Endothelial cell of umbilical vein (primary cell): Measurements from ENCODE around the gene RAB38. TPM values are rescaled to one million over a fixed set of nuclear protein-coding genes. Genes with fewer than 3 reads are reported as not detected.

Source experiments
- BruUV-seq: library from RNA; stranded (reverse); fragments of 400-500 nt; replicated peaks from 2 replicates; lab custom pipeline; 2021; lab: Mats Ljungman, UMichigan
- CTCF ChIA-PET: fragments of 300-600, 350-600 bp; sonication (Branson Sonifier 250); formaldehyde crosslinking; loops from one replicate; lab custom pipeline; 2021; ENCODE audit warnings: antibody characterized with exemption, inconsistent platforms; lab: Charles Lee
- POLR2A ChIA-PET: fragments of 300-600, 350-600 bp; sonication (Branson Sonifier 250); formaldehyde crosslinking; loops from one replicate; lab custom pipeline; 2021; ENCODE audit warnings: antibody characterized with exemption, inconsistent platforms; lab: Charles Lee
- DNase-seq: peaks from one replicate; pipeline ENCODE4 v3.0.0-alpha.2; 2011; ENCODE audit warnings: low read depth, low spot score
- FAIRE-seq: peaks from 2 replicates; lab custom pipeline; 2011; peaks lifted over from hg19 to GRCh38; lab: Jason Lieb, UNC
- H2AFZ ChIP-seq: 2 replicates; pipeline ENCODE4 v1.6.0; 2012; ENCODE audit warnings: low read depth, low read length, control low read depth, inconsistent platforms
- H3K27ac ChIP-seq: 2 replicates; pipeline ENCODE4 v1.5.1; 2011; ENCODE audit warnings: low read depth, mild to moderate bottlenecking, control low read depth, low read length, moderate library complexity; ENCODE audit not compliant: insufficient read depth
- H3K27me3 ChIP-seq, 2 experiments: 2 replicates each; pipeline versions ENCODE4 v1.6.0 to v1.6.1; 2011; ENCODE audit warnings: low read length in 2 of 2, mixed read lengths in 1 of 2; ENCODE audit not compliant: control insufficient read depth in 2 of 2, insufficient read depth in 2 of 2
- H3K36me3 ChIP-seq, 2 experiments: 2 replicates in 1 of 2; 3 replicates in 1 of 2; pipeline ENCODE4 v1.5.1; 2011; ENCODE audit warnings: low read length in 2 of 2, mild to moderate bottlenecking in 1 of 2, moderate library complexity in 1 of 2; ENCODE audit not compliant: control insufficient read depth in 2 of 2, insufficient read depth in 2 of 2; ENCODE audit errors: extremely low read depth in 1 of 2
- H3K4me1 ChIP-seq: 3 replicates; pipeline ENCODE4 v1.5.1; 2011; ENCODE audit warnings: mild to moderate bottlenecking, low read length; ENCODE audit not compliant: control insufficient read depth, insufficient read depth; ENCODE audit errors: extremely low read depth
- H3K4me2 ChIP-seq: 2 replicates; pipeline ENCODE4 v1.6.1; 2011; ENCODE audit warnings: low read length, control low read depth, mixed read lengths; ENCODE audit not compliant: insufficient read depth
- H3K4me3 ChIP-seq, 3 experiments: fragments of 200-600 bp in 1 of 3; sonication (generic), shearing (Covaris generic) in 1 of 3; replicated peaks in 1 of 3; 2 replicates each; pipeline ENCODE4 v1.5.1; 2011 to 2016; ENCODE audit warnings: control low read depth in 3 of 3, low read length in 3 of 3, mild to moderate bottlenecking in 2 of 3, inconsistent platforms in 1 of 3, low read depth in 1 of 3, moderate library complexity in 1 of 3; ENCODE audit not compliant: insufficient read depth in 1 of 3
- H3K79me2 ChIP-seq: 2 replicates; pipeline ENCODE4 v1.6.0; 2012; ENCODE audit warnings: low read length, inconsistent platforms; ENCODE audit not compliant: control insufficient read depth, insufficient read depth
- H3K9ac ChIP-seq: replicated peaks from 2 replicates; pipeline ENCODE3; 2011; ENCODE audit warnings: low read length, control low read depth; ENCODE audit not compliant: insufficient read depth; ENCODE audit errors: extremely low read depth
- H3K9me1 ChIP-seq: replicated peaks from 3 replicates; pipeline ENCODE4 v1.6.0; 2011; ENCODE audit warnings: mild to moderate bottlenecking, low read length; ENCODE audit not compliant: control insufficient read depth, insufficient read depth; ENCODE audit errors: extremely low read depth
- H3K9me3 ChIP-seq: replicated peaks from 2 replicates; pipeline ENCODE4 v1.5.1; 2012; ENCODE audit warnings: low read length, inconsistent platforms; ENCODE audit not compliant: control insufficient read depth, insufficient read depth
- H4K20me1 ChIP-seq: replicated peaks from 2 replicates; pipeline ENCODE3; 2011; ENCODE audit warnings: mild to moderate bottlenecking, low read length; ENCODE audit not compliant: control insufficient read depth, insufficient read depth; ENCODE audit errors: extremely low read depth
- EZH2 ChIP-seq: IDR thresholded peaks from 2 replicates; pipeline ENCODE4 v1.6.1; 2012; ENCODE audit warnings: borderline replicate concordance, low read depth, mild to moderate bottlenecking, moderate library complexity, low read length, inconsistent platforms; ENCODE audit not compliant: severe bottlenecking
- FOS ChIP-seq: IDR thresholded peaks from 2 replicates; pipeline ENCODE4 v1.6.1; 2011; ENCODE audit warnings: mild to moderate bottlenecking, low read length, moderate library complexity, borderline replicate concordance; ENCODE audit not compliant: insufficient read depth
- GATA2 ChIP-seq: IDR thresholded peaks from 2 replicates; pipeline ENCODE4 v1.7.0; 2011; ENCODE audit warnings: low read depth, mild to moderate bottlenecking, moderate library complexity, mixed read lengths, low read length; ENCODE audit not compliant: insufficient read length, insufficient read depth
- JUN ChIP-seq: IDR thresholded peaks from 2 replicates; pipeline ENCODE4 v1.6.1; 2011; ENCODE audit warnings: borderline replicate concordance, low read depth; ENCODE audit not compliant: insufficient read length, insufficient read depth
- MYC ChIP-seq: IDR thresholded peaks from one replicate; pipeline ENCODE4 v1.6.1; 2011; ENCODE audit warnings: mild to moderate bottlenecking, low read depth, low read length
- POLR2A ChIP-seq: IDR thresholded peaks from 2 replicates; pipeline ENCODE4 v1.6.1; 2012; ENCODE audit warnings: low read depth, mild to moderate bottlenecking, control low read depth, low read length
- POLR2AphosphoS5 ChIP-seq: IDR thresholded peaks from 2 replicates; pipeline ENCODE4 v1.6.1; 2012; ENCODE audit warnings: low read depth, mild to moderate bottlenecking, control low read depth, low read length, moderate library complexity; ENCODE audit not compliant: insufficient read depth
- dilution Hi-C: fragments of 300-500 bp; cut with MboI; formaldehyde crosslinking; loops from one replicate; pipeline ENCODE4 v1.15.0; 2019; ENCODE audit warnings: low sequenced_read_pairs; ENCODE audit not compliant: extremely low pct_ligation_motif_present
- intact Hi-C: fragments of 100-400 bp; cut with micrococcal nuclease; formaldehyde crosslinking; loops from one replicate; pipeline ENCODE4 v1.10.0; 2022
- polyA plus RNA-seq, 4 experiments: library from polyadenylated mRNA; depleted of rRNA in 3 of 4; stranded (reverse) in 3 of 4; unstranded in 1 of 4; fragments of >200 nt; gene quantifications; 2 replicates each; pipeline versions ENCODE4 v1.2.1 to v1.2.3, GENCODE V29; 2011 to 2012; ENCODE audit warnings: missing spikeins in 1 of 4
- total RNA-seq: library from RNA; stranded (reverse); gene quantifications from 2 replicates; pipeline ENCODE4 v1.2.3, GENCODE V29; 2021
- TF ChIP-seq, protein P1 (sequence below): IDR thresholded peaks from 2 replicates; pipeline ENCODE4 v1.6.1; 2011; ENCODE audit not compliant: insufficient read depth, insufficient read length
- TF ChIP-seq, protein P2 (sequence below), 2 donors: IDR thresholded peaks; 1 replicate in 1 of 2; 2 replicates in 1 of 2; pipeline ENCODE4 v1.5.1; 2011; ENCODE audit warnings: low read length in 2 of 2, mild to moderate bottlenecking in 2 of 2, moderate library complexity in 2 of 2, control low read depth in 1 of 2, inconsistent platforms in 1 of 2, low read depth in 1 of 2; ENCODE audit not compliant: insufficient read depth in 1 of 2; ENCODE audit errors: extremely low read depth in 1 of 2

The RAB38 gene
- total and polyA plus RNA-seq, 2 donors (not counting 3 experiments of a cell fraction or from before 2014, with no cell fraction given), result 3.0 to 3.6 TPM

DNA sequence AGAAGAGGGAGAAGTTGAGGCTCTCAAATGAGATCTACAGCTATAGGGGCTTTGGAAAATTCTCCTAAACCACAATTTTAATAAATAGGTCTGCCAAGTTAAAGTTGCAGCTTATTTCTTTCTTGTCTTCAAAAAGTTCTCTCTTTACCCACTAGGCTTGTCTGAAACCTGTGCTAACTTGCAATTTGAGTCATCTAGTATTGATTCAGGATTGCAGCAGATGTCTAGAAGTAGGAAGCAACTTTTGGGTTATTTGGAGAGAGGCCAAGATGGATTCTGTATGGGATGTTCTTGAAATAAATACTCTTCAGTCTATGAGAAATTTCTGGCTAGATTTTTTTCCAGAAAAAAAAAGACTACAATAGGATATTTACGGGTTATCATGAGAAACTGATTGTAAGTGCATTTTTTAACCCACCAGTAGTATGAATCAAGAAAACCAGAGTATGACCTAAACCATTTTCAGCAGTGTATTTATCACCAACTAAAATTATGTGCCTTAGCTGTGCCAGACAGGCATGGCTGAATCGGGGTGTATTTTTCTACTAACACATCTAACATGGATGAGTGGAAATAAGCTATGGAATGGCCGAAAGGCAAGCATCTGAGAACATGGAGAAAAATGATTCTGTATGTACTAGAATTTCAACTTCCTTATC, 4.9 kb upstream of the RAB38 start:
- DNase-seq, result no peak
- peaks cover 3% of the 10 kb centered on the region for H3K4me1 ChIP-seq
- H2AFZ ChIP-seq, result no peak overlapping the region
- H3K4me3 ChIP-seq, result no peak overlapping the region
- intact Hi-C loops, result no loop called here
- dilution Hi-C loops, result no loop called here
- ChIA-PET CTCF (interaction anchor here (0.7 to 1.8 kb wide), 5 partner anchors 11 to 364 kb away, joined by 3 to 4 read pairs (median 4); no protein-coding TSS in a partner anchor), POLR2A (no interaction called here)
- no peaks in the 10 kb centered on the region for H3K9me3 ChIP-seq
- H3K27me3 ChIP-seq, result peaks cover 5 to 9% of the 10 kb centered on the region in 2 experiments
- no peaks in the 10 kb centered on the region for H3K36me3 ChIP-seq
- no peaks in the 10 kb centered on the region for H3K79me2 ChIP-seq
- TF ChIP-seq MYC (no peak), POLR2A (no peak), POLR2AphosphoS5 (no peak), JUN (no peak), GATA2 (no peak), FOS (no peak), EZH2 (no peak)
- TF ChIP-seq, protein P1, sequence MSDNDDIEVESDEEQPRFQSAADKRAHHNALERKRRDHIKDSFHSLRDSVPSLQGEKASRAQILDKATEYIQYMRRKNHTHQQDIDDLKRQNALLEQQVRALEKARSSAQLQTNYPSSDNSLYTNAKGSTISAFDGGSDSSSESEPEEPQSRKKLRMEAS, result no peak
- TF ChIP-seq, protein P2, sequence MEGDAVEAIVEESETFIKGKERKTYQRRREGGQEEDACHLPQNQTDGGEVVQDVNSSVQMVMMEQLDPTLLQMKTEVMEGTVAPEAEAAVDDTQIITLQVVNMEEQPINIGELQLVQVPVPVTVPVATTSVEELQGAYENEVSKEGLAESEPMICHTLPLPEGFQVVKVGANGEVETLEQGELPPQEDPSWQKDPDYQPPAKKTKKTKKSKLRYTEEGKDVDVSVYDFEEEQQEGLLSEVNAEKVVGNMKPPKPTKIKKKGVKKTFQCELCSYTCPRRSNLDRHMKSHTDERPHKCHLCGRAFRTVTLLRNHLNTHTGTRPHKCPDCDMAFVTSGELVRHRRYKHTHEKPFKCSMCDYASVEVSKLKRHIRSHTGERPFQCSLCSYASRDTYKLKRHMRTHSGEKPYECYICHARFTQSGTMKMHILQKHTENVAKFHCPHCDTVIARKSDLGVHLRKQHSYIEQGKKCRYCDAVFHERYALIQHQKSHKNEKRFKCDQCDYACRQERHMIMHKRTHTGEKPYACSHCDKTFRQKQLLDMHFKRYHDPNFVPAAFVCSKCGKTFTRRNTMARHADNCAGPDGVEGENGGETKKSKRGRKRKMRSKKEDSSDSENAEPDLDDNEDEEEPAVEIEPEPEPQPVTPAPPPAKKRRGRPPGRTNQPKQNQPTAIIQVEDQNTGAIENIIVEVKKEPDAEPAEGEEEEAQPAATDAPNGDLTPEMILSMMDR (IDR thresholded peaks at IDR 0.05; ENCODE audit: extremely low read depth in 1 of 2, insufficient read depth in 1 of 2, low read depth in 1 of 2, low read length in 2 of 2), result no peak
- no peak overlapping the region for H3K27ac ChIP-seq
- H3K9ac ChIP-seq, result no peak overlapping the region
- no TSS peak for BruUV-seq
- FAIRE-seq, result no peak
- no peaks in the 10 kb centered on the region for H4K20me1 ChIP-seq
- no peaks in the 10 kb centered on the region for H3K9me1 ChIP-seq
- no peak overlapping the region for H3K4me2 ChIP-seq
